HFF-Myc (cell line): Measurements from ENCODE around the gene GAMT.

Experiments
- DNase-seq: peaks from one replicate; pipeline ENCODE4 v3.0.0-alpha.2; 2011; ENCODE audit warnings: low read depth; ENCODE audit errors: extremely low read depth
- H3K4me3 ChIP-seq: replicated peaks from 2 replicates; pipeline ENCODE4 v1.5.1; 2011; ENCODE audit warnings: low read depth, mild to moderate bottlenecking, control low read depth, low read length
- CTCF ChIP-seq: IDR thresholded peaks from 2 replicates; pipeline ENCODE4 v1.5.1; 2012; ENCODE audit warnings: mild to moderate bottlenecking, low read depth, low read length, control low read depth; ENCODE audit errors: missing control alignments

GAMT gene

GRCh38 chr19:1355568-1356507 is 45.5 kb downstream of the GAMT start:
- peak overlapping the region; percentile 73 for H3K4me3 ChIP-seq
- DNase-seq = no peak
- no peak for TF ChIP-seq CTCF

- TF ChIP-seq CTCF = no peak
- peak overlapping the region; percentile 73 for H3K4me3 ChIP-seq
- no peak for DNase-seq
Observed at GRCh38 chr19:1354970-1355567, 46.3 kb downstream of the GAMT start.

- TF ChIP-seq CTCF = no peak
- H3K4me3 ChIP-seq = no peak overlapping the region
- DNase-seq = no peak
Observed at GRCh38 chr19:1353144-1353543, 48.2 kb downstream of the GAMT start.

GRCh38 chr19:1351381-1351851 is 49.9 kb downstream of the GAMT start:
- no peak for TF ChIP-seq CTCF
- no peak overlapping the region for H3K4me3 ChIP-seq
- no peak for DNase-seq

GRCh38 chr19:1350867-1351266 is 50.5 kb downstream of the GAMT start:
- TF ChIP-seq CTCF = no peak
- DNase-seq = no peak
- H3K4me3 ChIP-seq = no peak overlapping the region

GRCh38 chr19:1349211-1349610 is 52.1 kb downstream of the GAMT start:
- DNase-seq = no peak
- no peak for TF ChIP-seq CTCF
- no peak overlapping the region for H3K4me3 ChIP-seq
